ENCODE data around the gene EXPH5.
"Not testable (repeated sequence)": the region's sequence is repeated elsewhere in the genome, so short reads cannot be mapped to it uniquely, and the experiment has no call there.

The EXPH5 gene, protein sequence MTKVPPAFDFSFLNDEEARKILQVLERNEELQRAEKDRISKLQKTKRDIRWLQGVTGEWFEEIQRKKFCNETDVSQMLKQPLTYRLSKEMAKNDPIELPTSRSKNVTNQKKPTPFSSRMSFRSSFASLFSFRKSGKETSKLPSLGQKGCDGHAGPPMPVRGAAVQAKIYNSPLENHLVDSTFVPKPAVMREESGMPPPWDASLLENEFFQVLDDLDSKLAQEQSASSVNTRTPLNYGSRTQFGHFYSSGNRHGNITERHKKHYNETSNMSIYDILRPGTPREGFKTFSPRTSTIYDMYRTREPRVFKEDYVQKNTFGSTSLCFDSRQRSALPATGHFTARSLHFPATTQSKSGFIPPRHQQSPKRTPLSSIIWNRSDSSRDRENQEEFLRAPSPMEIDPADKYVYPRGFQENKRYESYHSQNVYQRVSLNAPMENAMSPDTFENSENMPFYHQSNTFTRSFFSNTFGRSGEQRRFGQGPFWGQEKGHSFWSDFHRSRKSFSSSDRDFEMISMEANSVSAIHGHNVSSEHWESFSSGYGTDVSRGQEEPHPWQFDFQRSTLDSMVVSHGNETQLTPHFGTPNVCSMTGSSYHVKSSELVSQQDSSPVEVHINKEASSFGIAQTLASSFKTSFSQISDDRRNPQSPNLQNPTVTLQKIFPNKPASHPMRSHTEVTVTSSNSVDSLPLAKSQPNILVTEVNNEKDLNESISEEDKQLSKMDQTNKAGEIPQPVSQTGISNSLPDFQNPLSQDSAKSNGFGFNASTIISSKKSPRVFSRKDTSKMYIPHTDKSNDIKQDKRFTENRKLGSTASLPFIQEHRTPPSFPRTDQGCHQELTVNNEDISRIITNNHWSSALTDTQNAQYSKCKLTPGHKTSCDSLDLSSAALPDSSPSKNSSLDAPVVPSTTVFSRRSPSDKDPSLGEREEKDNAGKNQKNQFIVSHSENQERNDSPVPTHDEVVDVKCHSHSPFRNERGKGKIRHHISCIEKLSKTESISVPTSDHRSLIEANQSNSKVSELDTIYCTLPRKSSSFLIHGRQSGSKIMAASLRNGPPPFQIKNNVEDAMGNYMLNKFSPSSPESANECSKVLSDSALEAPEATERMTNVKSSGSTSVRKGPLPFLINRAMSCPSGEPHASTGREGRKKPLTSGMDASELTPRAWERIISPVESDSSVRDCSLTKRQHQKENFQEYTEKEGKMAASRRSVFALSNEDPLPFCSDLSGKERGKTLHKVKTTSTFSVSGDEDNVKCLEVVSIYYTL (N-terminal part only)

DNA sequence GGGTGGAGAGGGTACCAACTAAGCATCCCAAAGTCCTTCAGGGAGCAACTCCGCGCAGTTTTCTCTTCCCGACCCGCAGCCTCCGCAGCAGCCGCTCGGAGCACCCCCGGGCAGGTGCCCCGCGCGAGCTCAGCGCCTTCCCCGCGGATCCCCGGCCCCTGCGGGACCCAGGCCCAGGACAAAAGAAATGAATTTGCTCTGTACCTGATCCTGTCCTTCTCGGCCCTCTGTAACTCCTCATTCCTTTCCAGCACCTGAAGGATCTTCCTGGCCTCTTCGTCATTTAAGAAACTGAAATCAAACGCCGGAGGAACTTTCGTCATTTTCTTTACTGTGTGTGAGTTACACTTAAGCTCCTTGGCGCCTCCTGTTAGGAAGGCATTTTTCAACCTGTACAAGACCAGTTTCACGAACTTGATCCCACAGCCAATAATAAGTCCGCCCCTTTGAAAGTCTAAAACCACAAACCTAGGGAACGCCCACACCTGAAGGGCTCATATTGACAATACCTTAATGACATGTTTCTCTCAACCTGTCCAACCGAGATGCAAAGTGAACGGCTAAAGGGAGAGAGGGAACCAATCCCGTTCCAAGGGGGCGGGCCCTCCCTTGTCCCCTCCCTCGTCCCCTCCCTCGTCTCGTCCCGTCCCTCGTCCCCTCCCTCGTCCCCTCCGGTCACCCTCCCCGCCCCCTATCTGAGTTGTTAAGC lies at the start of gene EXPH5:
Gene EXPH5, minus strand, starts transcription at position 555 of the 709 bp plus-strand sequence. Its CDS starts 232 bp downstream, at position 323.
- DNase-seq: peak; percentile 100

DNA sequence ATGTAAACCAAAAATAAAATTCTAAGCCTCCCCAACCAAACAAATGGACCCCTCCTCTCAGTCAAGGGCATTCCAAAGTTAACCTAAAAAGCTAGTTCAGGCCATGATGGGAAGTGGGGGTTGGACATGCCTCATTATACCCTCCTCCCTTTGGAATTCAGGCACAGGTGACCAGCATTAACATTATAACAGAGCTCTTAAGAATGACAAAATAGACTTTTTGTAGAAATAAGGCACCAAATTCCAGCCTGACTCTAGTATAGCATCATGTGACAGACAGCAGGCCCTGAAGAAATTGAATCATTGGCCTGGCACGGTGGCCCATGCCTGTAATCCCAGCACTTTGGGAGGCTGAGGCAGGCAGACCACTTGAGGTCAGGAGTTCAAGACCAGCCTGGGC lies 48.2 kb upstream of the EXPH5 start:
- DNase-seq: not testable (repeated sequence)

DNA sequence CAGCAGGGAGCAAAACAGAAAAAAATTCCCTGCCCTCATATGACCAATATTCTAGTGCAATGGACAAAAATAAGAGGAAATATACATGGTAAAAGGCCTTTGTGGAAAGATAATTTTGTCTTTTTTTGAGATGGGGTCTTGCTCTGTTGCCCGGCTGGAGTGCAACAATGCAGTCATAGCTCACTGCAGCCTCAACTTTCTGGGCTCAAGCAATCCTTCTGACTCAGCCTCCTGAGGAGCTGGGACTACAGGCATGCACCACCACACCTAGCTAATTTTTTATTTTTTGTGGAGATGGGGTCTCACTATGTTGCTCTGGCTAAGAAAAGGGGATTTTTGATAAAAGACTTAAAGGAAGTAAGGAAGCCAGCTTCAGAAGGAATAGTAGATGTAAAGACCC lies 45.6 kb upstream of the EXPH5 start:
- no peak for DNase-seq

DNA sequence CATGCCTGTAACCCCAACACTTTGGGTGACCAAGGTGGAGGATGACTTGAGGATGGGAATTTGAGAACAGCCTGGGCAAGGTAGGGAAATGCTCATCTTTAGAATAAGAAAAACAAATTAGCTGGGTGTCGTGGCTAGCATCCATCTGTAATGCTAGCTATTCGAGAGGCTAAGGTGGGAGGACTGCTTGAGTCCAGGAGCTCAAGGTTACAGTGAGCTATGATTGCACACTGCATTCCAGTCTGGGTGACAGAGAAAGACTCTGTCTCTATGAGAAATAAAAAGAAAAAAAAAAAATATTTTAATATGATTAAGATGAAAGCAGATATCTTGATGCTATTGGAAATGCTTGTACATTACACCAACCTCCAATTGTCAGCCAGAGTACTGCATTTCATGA lies 42.7 kb upstream of the EXPH5 start:
- no peak for DNase-seq

DNA sequence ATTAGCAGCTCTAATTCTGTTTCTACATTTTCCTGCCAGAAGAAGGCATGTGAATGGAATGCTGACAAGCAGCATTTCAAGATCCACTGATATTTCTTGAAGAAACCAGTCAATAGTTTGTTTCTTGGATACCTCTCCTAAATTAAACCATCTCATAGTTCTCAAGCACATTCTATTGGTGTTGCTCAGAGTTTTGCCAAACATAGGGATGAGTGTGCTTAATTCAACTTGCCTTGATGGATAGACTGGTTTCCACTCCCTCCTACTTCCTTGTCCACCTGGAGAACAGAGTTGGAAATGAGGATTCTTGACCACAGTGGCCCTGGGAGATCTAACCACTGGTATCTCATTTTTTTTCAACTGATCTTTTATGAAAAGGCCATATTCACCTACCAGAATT lies 41.5 kb upstream of the EXPH5 start:
- no peak for DNase-seq

DNA sequence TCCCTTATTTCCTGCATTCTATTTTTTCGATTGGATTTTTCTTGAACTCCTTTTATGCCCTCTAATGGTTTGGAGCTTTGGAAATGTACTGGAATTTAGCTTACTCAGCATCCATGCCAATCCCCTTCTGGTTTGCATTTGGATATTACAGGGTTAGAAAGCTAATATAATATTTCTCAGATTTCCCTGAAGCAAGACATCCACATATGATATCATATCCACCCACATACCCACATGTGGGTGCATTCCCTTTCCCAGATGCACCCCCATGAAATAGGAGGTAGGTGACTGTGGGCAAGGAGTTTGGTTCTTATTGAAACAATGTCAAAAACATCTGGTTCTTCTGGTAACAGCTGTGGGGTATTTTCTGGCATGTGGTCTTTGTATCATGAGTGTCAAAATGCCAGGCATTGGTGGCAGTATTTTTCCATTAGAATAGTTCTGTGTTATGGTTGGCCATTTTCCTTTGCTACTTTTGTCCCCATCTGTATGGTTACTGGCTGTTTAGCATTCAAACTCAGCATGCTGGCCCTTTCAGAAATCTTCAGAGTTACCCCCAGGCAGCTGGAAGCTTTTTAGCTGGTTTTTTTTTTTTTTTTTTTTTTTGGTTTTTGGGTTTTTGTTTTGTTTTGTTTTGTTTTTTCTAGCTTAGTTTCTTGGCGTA lies 38.6 kb upstream of the EXPH5 start:
- no peak for DNase-seq

DNA sequence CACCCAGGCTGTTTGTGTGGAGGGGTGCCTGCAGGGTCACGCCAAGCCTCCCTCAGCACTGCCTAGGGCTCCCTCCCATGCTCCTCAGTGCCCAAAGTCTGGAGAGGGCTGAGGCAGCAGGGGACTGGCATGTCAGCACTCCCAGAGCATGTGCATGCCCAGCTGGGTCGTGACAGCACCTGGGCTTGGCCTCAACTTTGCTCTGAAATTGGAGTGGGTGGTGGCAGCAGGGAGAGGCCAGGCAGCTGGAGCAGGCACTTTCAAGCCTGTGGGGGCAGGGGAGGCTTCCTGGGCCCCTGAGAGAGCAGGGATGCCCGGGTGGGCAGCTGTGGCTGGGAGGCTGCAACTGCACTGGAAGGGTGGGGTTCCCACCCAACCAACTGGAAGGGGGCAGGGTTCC lies 35.7 kb upstream of the EXPH5 start:
- DNase-seq: no peak

DNA sequence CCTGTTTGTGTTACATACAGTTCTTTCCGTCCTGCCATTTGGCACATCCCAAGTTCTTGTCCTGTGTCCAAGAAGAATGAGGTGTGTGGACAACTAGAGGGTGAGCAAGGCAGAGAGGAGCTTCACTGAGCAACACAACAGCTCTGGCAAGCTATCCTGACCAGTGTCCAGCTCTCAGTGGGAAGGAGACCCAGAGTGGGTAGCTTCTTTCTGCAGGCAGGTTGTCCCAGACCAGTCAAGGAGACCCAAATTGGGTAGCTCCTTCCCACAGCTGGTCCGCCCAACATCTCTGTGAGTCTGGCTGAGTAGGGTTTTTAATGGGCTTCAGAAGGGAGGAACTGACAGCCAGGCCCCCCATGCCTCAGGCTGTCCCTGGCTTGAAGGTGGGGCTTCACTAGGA lies 35.2 kb upstream of the EXPH5 start:
- no peak for DNase-seq

DNA sequence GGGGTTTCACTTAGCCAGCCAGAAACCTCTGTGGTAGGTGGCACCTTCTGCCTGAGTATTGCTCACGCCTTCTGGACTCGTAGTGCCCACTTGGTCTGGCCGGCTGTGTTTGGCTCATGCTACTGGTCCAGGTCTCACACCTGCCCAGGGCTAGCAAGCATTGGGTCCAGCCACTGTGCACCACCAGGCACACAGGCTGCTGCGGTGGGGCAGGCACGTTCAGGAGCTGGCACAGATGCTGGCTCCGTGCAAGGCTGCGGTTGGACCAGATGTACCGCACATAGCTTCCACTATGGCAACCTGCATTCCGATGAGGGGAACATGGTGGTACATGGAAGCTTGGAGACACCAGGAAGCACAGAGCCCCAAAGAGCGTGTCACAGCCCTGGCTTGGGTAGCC lies 34.8 kb upstream of the EXPH5 start:
- DNase-seq: no peak

DNA sequence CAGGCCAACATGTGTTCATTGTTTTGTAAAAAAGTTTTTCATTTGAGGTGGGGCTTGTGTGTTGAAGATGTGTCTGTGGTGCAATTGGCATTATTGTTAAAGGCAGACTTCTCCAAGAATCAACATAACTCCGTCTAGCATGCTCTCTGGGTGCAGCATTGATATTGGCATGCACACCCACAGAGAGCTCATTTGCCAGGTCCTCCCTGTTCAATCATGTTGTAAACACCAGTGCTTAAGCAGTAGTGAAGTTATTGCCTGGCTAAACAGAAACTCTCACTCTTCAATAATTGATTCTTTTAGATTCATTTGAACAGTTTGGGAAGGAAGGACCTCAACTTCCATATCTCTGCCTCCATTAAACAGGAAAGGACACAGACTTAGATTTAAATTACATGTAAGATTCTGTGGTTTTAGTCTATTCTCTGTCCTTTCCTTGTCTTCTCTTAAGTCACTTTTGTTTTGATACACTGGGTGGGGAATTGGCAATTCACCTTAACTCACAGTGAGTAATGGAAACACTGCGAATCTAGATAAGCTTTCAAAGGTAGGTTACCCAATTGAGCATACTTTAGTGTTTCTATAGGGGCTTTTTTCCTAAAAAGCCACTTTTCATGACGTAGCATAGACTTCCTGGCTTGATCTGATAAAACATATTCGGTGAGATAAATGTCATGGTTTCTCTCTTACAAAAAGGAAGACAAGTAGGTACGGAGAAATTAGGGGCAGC lies 30.8 kb upstream of the EXPH5 start:
- no peak for DNase-seq

DNA sequence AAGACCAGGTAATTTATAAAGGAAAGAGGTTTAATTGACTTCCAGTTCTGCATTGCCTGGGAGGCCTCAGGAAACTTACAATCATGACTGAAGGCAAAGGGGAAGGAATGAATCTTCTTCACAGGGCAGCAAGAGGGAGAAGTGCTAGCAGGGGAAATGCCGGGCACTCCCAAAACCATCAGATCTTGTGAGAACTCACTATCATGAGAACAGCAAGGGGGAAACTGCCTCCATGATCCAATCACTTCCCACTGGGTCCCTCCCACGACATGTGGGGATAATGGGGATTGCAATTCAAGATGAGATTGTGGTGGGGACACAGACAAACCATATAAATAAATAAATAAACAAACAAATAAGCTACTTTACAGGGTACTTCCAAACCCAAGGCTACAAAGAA lies 28.8 kb upstream of the EXPH5 start:
- no peak for DNase-seq

DNA sequence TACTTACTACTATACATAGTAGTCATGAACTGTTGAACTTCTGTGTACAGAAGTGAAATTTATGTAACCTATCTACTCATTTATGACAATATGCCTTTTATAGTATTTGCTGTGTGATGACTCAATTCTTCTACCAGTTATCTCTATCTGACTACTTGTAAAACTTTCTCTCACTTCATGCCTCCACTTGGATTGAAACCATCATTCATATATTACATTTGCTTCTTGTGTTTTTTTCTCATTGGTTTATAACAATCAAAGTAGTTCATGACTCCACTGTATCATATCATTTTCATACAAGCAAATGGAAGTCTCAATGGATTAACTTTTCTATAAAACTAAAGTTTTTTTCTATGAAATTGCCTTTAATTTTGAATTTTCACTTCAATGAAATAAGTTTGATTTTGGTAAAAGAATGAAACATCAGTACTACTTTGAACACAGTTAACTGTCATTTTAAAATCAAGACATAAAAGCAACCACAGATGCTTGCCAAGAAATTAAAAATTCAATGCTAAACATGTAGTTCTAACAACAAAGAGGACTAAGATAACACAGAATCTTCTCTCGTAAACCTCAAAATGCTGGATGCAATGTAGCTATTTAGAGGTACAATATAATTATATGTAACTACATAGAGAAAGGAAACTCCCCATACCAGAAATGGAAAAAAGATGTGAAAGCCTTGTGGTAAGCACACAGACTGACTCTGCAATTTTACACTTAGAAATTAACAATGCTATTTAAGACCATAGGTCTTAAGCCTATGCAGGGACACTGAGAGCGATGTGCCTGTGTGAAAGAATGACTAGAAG lies 27.6 kb upstream of the EXPH5 start:
- DNase-seq: no peak

DNA sequence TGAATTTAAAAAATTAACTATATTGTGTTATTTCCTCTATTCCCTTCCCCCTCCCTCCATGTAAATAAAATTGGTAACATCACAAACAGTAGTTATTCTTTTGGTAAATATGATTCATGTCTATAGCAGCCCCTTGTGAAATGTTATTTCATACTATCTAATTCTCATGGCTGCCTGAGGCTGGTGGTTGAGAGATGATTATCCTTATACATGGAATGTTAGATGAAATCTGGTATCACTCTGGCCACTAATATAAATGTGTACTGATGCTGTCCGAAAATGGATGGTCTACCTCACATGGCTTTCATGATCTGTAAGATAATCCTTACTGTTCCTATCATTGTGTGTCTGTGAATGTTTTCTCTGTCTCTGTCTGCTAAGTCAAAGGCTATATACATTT lies 25.0 kb upstream of the EXPH5 start:
- no peak for DNase-seq

DNA sequence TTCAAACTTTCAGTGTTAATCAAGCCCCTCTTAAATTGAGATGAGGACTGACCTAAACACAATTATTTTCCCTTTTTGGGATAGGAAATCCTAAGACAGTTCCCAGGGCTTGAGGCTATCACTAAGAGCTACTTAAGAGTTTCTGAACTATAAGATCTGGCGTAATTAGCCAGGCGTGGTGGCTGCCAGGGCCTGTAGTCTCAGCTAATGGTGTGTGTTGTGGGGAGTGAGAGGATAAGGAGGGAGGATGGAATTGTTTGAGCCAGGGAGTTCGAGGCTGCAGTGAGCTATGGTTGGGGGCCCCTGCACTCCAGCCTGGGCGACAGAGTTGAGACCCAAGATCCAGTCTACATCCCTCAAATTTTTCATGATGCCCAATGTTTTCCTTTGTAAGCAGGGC lies 23.5 kb upstream of the EXPH5 start:
- no peak for DNase-seq

DNA sequence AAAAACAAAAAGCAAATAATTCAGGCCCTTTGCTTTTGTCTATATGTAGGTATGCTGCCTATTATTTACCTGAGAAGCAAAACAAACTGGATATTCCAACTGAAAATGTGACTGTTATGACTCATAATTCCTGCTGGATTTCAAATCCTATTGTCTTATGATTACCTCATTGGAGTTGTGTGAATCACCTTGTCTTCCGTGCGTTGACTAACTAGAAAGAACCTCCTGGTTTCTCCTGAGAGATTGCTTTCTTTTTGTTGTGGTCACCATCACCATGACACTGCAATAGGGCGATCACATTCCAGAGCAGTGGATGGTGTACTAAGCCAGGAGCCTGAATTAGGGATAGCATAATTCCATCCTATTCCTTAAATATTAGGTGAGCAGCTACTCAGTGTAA lies 23.0 kb upstream of the EXPH5 start:
- no peak for DNase-seq

DNA sequence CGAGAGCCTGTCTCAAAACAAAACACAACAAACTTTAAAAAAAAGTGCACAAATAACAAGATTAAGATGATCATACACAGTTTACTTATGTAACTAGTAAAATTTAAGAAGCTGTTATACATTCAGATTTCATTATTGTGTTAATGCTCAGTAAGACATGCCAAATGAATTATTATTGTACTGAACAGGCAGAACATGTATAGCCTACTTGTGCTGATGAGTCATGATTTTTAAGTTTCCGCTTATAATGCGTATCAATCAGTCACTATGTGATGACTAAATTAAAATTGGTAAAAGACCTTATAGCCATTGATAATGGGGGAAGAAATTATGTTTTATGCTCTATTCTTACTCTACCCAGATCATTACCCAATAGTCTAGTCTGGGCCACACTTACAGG lies 20.5 kb upstream of the EXPH5 start:
- no peak for DNase-seq

DNA sequence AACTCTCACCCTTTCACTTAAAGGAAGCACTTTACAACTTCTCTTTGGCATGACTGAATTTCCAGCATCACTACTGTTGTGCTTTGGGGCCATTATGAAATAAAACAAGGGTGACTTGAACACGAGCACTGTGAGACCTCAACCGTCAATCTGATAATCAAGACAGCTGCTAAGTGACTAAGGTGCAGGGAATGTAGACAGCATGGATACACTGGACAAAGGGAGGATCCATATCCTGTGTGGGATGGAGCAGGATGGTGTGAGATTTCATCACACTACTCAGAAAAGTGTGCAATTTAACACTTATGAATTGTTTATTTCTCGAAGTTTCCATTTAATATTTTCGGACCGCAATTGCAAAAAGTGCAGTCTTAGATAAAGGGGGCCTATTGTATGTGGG lies 16.1 kb upstream of the EXPH5 start:
- DNase-seq: no peak

DNA sequence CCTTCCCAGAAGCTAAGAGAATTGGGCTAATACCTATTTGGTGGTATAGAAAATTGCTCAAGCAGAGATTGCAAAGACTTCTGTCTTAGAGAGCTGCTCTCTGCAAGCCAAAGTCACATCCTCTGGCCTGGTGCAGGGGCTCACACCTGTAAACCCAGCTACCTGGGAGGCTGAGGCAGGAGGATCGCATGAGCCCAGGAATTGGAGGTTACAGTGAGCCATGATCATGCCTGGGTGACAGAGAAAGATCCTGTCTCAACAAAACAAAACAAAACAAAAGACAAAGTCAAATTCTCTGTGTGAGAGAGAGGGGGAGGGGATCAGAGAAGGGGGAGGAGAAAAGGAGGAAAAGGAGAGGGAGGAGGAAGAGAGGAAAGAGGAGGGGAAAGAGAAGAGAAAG lies 15.0 kb upstream of the EXPH5 start:
- no peak for DNase-seq

DNA sequence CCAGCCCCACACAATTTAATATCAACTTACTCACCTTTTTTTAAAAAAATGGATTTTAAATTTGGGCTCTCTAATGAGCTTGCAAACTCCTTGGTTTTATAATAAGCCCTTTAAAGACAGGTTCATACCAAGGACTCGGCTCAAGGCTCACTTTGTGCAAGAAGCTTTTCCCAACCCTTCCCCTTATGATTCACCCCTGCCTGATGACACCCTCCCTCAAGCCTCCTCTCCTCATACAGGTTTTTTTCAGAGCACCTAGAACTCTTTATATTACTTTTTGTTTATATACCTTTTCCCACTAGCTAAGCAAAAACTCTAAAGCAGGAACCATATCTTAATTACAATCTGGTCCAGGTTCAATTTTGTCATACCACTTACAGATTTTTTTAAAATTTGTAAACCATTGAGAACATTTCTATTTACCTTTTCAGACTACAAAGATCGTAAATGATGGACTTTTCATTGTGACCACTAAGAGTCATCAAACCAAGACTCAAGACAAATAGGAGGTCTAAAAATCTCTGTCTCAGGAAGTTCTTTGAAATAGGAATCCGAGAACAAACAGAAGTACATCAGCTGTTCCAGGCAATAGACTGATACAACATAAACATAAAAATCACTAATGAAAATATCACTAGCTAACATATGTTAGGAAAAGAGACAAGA lies 13.1 kb upstream of the EXPH5 start:
- no peak for DNase-seq

DNA sequence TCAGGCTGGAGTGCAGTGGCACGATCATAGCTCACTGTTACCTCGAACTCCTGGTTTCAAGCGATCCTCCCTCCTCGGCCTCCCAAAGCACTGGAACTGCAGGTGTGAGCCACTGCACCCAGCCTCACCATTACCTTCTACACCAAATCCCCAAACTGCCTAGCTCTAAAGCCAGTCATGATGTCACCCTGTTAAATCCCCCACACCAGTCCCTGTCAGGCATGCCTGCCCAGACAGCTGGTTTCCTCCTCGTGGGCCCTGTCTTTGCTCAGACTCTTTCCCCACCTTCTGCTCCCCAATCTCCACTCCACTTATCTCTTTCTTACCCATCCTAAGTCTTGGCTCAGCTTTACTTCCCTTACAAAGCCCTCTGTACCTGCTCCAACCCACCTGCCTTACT lies 12.5 kb upstream of the EXPH5 start:
- no peak for DNase-seq

Data from NCI-H526 (cell line).